ENCODE data around the gene RNF227.

Gene RNF227

GRCh38 chr17:7880076-7880868 is 35.8 kb downstream of the RNF227 start:
- Mint-ChIP-seq H3K36me3 (ENCODE audit: low read depth) (peaks cover 19% of the 10 kb centered on the region), H3K4me1 (peaks cover 5% of the 10 kb centered on the region), H3K27ac (no peak overlapping the region), H3K4me3 (no peak overlapping the region), H3K9me3 (no peaks in the 10 kb centered on the region), H3K27me3 (ENCODE audit: low read depth, poor library complexity) (no peaks in the 10 kb centered on the region)
- DNase-seq = no peak
- no peak for TF ChIP-seq CTCF (IDR thresholded peaks at IDR 0.05)

- H3K4me3 Mint-ChIP-seq = no peak overlapping the region
- H3K9me3 Mint-ChIP-seq = no peaks in the 10 kb centered on the region
- H3K27ac Mint-ChIP-seq = no peak overlapping the region
- TF ChIP-seq CTCF (IDR thresholded peaks at IDR 0.05) = no peak
- no peaks in the 10 kb centered on the region for H3K4me1 Mint-ChIP-seq
- no peaks in the 10 kb centered on the region for H3K27me3 Mint-ChIP-seq (ENCODE audit: low read depth, poor library complexity)
- no peak for DNase-seq
- H3K36me3 Mint-ChIP-seq (ENCODE audit: low read depth) = peaks cover 32% of the 10 kb centered on the region
Observed at GRCh38 chr17:7878234-7878633, 37.9 kb downstream of the RNF227 start.

- H3K27me3 Mint-ChIP-seq (ENCODE audit: low read depth, poor library complexity) = no peaks in the 10 kb centered on the region
- TF ChIP-seq CTCF (IDR thresholded peaks at IDR 0.05) = no peak
- peaks cover 6% of the 10 kb centered on the region for H3K4me1 Mint-ChIP-seq
- no peak for DNase-seq
- H3K36me3 Mint-ChIP-seq (ENCODE audit: low read depth) = peaks cover 48% of the 10 kb centered on the region
- no peaks in the 10 kb centered on the region for H3K9me3 Mint-ChIP-seq
- no peak overlapping the region for H3K4me3 Mint-ChIP-seq
- no peak overlapping the region for H3K27ac Mint-ChIP-seq
Observed at GRCh38 chr17:7875804-7876370, 40.2 kb downstream of the RNF227 start.

- Mint-ChIP-seq H3K4me1 (peaks cover 19% of the 10 kb centered on the region), H3K9me3 (no peaks in the 10 kb centered on the region), H3K4me3 (no peak overlapping the region), H3K27ac (peak overlapping the region; percentile 7), H3K27me3 (ENCODE audit: low read depth, poor library complexity) (peaks cover 1% of the 10 kb centered on the region), H3K36me3 (ENCODE audit: low read depth) (peaks cover 50% of the 10 kb centered on the region)
- no peak for DNase-seq
- no peak for TF ChIP-seq CTCF (IDR thresholded peaks at IDR 0.05)
Observed at GRCh38 chr17:7873051-7873450, 43.0 kb downstream of the RNF227 start.

GRCh38 chr17:7867881-7868329 is 48.2 kb downstream of the RNF227 start:
- Mint-ChIP-seq H3K27me3 (ENCODE audit: low read depth, poor library complexity) (peaks cover 4% of the 10 kb centered on the region), H3K36me3 (ENCODE audit: low read depth) (peaks cover 46% of the 10 kb centered on the region), H3K4me3 (peak overlapping the region; percentile 7), H3K4me1 (peaks cover 31% of the 10 kb centered on the region), H3K27ac (peak overlapping the region; percentile 83), H3K9me3 (peaks cover 11% of the 10 kb centered on the region)
- TF ChIP-seq CTCF (IDR thresholded peaks at IDR 0.05) = no peak
- no peak for DNase-seq
